Right hindlimb (tissue), 1 donor: Measurements from ENCODE around the gene STPG1.

Experiments used
- DNase-seq: peaks from one replicate; pipeline ENCODE4 v3.0.0-alpha.2; 2018

The STPG1 gene

DNA sequence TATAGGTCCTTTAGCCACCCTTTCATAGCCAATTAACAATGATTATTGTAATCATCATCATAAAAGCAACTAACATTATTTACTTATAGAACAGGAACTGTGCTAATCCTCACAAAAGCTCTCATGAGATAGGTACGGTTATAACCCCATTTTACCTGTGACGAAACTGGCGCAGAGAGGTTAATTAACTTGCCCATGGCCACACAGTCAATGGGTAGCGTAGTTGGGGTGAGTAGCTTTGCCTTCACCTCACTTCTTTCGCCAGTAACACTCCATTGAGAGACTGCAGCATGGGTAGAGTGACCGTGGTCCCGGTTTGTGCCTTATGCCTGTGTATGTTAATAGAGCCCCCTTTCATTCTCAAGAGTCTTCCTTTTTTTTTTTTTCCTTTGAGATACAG lies 12.3 kb upstream of the STPG1 start:
- DNase-seq = no peak

DNA sequence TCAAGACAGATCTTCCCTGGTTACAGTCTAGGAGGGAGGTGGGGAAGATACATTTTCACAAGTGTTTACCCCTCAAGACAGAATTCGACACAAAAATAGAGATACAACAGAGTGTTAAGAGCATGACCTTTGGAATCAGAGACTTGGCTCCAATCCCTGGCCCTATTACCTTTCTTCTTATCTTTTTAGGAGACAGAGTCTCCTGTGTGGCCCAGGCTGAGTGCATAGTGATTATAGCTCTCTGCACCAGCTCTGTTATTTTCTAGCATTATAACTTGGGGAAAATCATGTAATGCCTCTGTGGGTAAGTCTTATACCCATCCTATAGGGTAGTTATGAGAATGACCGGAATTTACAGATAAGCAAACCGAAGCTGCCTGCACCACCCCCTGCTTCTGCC lies 11.9 kb upstream of the STPG1 start:
- DNase-seq = no peak

DNA sequence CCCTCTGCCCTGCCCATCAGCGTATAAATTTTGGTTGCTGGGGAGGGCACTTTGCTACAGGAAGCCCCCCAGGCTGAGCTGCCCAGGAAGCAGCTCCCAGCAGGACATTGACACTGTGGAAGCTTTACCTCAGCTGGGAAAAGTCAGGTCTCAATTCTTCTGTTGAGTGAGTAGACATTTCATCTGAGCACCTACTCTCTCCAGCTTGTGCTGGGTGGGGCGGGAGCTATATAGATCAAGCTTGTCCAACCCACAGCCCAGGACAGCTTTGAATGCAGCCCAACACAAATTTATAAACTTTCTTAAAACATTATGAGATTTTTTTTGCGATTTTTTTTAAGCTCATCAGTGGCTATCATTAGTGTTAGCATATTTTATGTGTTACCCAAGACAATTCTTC lies 11.4 kb upstream of the STPG1 start:
- DNase-seq = no peak

DNA sequence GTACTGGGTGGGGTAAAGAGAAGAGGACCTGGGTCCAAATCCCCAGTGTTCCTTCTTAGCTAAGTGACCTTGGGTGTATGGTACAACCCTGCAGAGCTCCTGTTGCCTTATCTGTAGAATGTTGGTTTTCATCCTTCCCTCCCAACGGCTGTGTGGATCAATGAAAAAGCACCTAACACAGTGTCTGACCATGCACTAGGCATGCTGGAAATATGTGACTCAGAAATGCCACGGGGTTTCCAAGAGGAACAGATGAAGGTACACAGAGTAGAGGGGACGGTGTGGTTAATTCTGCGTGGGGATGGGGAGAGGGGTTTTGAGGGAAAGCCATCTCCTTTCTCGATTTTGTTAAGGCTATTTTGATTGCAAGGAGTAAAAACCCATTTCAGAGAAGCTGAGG lies 10.6 kb upstream of the STPG1 start:
- no peak for DNase-seq

DNA sequence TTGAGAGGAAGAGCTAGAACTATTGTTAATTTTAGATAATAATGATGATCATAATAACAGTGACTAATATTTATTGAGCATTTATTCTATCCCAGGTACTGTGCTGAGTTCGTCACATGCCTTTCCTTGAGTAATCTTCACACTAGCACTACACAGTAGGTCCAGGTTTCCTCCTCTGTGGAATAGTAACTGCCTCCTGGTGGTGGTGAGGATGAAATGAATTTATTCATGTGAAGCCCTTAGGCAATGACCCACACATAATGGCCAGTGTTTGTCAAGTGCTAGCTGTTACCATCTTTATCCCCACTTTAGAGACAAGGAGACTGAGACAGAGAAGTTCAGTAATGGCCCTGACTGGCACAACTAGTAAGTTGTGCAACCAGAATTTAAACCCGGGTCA lies 7.9 kb upstream of the STPG1 start:
- DNase-seq = no peak

DNA sequence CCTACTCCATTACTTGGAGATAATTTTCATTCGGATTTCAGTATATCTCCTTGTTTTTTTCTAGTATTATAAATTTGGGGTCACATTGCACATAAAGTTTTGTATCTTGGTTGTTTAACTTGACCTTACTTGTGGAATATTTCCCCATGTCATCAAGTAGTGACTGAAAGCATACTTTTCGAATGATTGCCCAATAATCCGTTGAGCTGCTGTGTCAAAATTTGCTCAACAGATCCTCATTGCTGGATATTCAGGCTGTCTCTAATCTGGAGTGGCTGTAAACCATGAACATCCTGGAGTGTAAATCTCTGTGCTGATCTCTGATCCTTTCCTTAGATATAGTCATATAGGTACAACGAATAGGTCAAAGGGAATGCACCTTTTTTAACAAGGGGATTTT lies 7.0 kb upstream of the STPG1 start:
- no peak for DNase-seq

DNA sequence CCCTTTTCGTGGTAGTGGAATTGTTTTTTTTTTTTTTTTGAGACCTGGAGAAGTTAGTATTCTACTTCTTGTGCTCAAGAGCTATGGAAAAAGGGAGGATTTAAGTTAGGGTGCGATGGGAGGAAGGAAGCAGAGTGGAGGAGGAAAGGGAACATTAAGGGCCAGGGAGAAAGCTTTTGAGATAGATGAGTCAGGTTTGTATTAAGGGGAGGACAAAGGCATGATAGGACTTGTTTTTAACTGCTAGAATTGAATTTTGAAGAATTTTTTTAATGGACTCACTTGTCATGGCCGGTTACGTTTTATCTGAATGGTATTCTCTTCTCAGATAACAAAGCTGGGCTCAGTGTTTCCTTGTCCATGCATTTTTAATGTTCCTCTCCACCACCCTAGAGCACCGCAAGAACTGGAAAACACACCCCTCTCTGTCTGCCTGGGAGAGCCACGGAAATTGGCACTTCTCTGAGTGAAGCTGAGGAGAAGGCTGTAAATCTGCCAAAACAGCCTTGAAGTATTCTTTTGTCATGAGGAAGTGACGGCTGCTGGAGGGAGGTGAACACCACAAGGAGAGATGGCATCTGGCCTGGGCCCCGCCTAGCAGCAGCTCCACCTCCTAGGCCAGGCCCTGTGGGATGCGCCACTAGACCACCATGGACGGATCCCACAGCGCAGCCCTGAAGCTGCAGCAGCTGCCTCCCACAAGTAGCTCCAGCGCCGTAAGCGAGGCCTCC lies 5.5 kb upstream of the STPG1 start:
- DNase-seq = no peak

DNA sequence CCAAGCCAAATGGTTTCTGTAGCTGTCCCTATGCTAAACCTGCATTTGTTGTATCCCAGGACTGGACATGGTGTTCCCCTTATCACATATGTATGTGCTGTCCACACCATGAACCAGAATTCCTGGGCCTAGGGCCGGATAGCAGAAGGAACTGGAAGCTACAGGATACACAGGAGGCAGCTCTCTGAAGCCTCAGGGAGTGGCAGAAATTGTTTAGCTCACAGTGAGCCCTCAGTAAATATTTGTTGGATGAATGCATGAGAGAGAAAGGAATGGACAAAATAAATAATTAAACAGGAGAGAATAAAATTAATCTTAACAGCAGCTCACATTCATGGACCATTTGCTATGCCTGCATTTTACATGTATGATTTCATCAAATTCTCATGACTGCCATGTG lies 4.1 kb upstream of the STPG1 start:
- no peak for DNase-seq

DNA sequence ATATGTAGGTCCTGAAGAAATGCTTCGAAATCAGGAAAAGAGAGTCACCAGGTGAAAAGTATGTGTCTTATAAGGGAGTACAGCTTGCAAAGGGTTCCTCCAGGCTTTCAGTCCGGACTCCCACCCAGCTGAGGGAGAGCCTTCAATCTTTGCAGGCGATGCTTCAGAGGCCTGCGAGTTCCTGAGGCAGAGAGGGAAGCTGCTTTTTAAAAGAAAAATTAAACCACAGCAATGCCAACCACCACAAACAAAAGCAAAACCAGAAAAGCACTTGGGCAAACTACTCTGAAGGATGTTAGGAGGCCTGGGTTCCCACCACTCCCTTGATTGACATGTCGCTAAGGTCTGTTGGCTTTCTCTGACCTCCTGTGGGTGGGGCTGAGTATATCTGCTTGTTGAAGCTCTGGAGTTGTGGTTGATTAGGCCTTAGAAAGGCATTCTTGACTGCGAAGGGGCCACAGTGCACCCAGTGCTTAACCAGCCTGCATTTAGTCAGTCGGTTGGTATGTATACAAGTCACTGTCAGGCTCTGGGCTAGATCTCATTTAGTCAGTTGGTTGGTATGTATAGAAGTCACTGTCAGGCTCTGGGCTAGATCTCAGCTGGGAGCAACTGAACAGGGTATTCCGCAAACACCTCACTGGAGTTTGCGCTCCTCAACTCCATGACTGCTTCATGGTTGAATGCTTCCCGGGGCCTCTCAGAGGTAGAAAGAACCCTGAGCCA lies 3.2 kb upstream of the STPG1 start:
- no peak for DNase-seq

DNA sequence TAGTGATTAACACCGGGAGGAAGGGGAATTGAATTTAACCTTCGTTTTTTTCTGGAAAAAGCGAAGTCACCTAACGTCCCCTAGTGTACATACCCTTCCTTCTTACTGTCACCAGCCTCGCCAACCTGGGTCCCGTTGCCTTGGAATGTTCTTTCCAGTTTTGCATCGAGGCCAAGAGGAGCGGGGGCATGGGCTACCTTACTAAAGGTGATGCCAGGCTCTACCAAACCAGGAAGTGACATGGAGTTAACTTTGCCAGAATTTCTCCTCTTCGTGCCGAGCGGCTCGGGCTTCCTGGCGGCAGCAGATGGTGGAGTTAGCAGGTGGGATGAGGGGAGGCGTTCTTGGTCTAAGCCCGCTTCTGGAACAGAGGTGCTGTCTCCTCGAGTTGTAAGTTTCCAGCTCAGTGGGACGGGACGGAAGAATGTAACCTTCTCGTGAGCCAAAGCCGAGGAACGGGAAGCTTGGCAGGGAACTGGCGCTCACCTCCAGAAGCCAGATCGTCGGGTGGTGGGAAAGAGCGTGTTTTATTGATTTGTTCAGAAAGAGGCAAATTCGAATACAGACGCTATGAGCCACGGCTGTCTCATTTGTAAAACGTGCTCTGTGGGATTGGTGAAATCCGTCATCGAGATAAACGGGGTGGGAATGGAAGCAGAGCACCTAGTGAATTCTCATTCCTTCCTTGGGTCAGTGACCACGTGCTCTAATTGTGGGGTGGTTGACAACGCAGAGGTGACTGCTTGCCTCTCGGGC lies 2.5 kb upstream of the STPG1 start:
- DNase-seq = peak; percentile 38

DNA sequence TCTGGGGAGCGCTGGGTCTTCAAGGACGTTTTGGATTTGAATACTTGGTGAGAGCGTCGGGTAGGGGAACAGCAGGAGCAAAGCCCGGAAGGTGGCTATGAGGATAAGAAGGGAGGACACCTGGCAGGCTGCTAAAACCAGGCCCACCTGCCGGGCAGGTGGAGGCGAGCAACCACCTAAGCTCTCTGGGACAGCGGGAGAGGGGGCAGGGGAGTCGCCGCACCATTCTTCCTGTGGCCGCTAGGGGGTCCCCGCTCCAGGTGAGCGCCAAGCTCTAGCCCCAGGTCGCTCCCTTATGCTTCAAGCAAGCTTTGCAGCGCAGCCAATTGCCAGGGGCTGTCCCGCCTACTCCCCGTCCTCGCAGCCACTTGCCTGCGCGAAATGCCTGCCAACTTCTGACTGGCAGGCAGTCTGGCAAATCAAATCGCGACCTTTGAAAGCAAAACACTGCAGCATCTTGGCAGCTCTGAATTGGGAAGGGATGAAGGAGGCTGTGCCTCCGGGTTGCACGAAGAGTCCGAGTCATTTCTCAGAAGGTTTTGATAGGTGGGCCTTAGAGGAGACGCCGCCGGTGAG lies 1.8 kb upstream of the STPG1 start, which contains the start of gene NIPAL3:
Gene NIPAL3, plus strand, starts transcription at position 469 of the 576 bp plus-strand sequence. CDS start 3,746 bp downstream, outside the sequence.
- DNase-seq = peak; percentile 98

DNA sequence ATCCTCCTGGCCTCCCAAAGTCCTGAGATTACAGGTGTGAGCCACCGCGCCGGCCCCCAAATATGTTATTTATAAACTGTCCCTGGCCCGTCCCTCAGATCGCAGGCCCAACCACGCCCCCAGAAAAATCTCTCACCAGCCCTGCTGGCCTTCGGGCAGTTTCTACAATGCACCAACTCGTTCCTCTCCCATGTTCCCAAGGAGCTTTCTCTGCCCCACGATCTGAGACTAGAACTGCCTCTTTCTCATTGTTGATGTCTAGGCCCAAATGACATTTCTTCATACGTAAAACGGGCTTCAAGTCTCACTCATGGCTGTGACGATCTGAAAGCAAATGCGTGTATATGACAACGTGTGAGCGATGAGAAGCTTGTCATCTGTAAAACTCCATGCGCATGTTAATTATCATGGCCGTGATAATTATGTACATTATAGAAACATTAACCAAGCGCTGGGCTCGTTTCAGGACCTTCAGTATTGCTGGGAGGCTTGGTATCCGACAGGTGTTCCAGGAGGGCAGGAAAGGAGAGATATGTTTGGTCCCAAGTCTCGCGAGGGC lies 1.3 kb upstream of the STPG1 start:
- DNase-seq = no peak

DNA sequence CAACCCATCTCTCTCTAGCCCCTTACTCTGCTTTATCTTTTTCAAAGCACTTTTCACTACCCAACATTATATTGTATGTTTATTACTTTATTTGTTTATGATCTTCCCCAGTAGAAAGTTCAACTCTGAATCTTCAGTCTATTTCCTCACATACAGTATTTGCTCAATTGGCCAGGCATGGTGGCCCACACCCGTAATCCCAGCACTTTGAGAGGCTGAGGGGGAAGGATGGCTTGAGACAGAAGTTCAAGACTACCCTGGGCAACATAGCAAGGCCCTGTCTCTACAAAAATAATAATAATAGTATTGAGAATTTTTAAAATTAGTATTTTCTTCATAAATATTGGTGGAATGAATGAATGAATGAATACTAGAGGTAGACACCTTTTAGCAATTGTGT lies 1.2 kb downstream of the STPG1 start:
- DNase-seq = no peak

DNA sequence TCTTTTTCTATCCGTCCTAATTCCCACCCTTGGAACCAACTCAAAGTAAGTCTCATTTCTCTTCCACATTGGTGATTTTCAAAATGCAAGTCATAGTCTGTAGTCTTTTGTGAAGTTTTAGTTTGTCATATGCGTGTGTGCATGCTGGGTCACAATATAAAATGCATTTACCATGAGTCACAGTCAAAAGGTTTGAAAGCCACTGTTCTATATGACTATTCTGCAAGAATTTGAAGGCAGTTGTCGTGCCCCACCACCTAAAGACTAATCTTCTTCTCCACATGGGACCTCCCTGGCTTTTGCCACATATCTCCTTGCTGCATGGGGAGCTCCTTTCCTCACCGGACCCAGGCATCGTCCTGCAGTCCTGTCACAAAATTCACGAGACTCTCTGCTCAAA lies 1.6 kb downstream of the STPG1 start:
- no peak for DNase-seq

DNA sequence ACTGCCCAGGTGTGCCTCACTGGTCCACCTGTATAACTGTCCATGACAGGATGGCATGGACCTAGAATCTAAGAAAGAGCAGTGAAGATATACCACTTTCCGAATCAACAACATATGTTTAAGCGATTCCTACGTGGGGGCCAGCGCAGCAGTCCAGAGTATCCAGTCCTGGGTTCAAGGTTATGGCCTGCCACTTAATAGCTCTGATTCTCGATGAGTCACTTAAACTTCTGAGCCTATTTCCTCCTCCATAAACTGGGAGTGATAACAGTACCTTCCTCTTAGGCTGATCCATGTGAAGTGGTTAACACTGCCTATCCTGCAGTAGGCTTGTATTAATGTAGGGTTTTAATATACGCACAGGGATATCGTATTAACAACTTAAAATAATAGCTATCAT lies 2.8 kb downstream of the STPG1 start:
- no peak for DNase-seq

DNA sequence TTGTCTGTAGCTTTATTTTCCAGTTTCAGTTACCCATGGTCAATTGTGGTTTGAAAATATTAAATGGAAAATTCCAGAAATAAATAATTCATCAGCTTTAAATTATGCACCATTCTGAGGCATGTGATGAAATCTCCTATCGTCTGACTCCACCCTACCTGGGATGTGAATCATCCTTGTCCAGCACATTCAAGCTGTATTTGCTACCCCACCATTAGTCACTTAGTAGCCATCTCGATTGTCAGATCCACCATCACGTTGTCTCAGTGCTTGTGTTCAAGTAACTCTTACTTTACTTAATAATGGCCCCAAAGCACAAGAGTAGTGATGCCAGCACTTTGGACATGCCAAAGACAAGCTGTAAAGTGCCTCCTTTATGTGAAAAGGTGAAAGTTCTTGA lies 4.0 kb downstream of the STPG1 start:
- DNase-seq = no peak

DNA sequence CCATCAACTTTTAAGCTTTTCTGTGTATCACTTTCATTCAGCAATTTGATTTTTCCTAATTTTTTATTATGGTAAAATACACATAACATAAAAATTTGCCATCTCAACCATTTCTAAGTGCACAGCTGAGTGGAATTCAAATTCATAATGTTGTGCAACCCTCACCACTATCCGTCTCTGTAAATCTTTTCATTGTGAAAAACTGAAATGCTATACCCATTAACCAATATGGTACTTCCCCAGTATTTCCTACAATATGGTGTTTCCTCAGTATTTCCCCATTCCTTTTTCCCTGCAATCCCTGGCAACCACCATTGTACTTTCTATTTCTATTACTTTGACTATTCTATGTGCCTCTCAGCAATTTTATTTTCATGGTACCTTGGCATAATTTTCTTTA lies 6.8 kb downstream of the STPG1 start:
- no peak for DNase-seq

DNA sequence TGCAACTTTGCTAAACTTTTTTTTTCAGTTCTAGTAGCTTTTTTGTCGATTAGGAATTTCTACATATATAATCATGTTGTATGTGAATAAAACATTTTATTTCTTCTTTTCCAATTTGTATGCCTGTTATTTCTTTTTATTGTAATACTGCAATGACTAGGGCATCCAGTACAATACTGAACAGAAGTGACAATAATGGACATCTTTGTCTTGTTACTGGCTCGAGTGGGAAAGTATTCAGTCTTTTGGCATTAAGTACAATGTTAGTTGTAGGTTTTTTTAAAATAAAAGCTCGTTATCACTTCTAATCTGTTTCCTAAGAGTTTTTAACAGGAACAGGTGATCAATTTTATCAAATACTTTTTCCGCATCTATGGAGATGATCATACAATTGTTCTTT lies 9.8 kb downstream of the STPG1 start:
- DNase-seq = no peak

DNA sequence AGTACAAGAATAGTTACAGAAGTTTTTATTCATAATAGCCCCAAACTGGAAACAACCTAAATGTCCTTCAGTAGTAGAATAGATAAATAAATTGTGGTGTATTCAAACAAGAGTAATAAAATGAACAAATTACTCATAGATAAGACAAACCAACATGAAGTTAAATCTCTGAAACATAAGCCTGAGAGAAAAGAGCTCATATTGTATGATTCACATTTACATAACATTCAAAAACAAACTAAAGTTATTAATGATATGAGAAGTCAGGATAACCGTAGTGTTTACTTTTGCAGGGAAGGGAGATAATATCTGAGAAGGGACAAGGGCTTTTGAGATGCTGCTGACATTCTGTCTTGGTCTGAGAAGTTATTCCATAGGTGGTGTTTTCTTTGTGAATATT lies 13.5 kb downstream of the STPG1 start:
- DNase-seq = no peak

DNA sequence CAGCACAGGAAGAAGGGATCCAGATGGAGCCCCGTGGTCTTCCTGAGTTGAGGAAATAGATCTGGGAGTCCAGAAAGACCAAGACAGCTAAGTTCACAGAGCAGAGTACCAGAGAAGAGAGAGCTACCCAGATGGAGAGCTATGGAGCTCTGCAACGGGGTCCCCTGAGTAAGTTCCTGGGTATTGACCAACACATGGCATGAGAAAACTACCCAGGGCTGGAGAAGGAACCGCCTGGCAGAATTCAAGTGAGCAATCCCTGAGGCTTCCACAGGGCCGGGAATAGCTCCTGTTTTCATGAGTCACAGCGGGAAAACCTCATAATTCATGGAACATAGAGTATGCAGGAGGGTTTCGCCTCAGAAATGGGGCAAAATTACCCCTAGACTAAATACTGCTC lies 19.7 kb downstream of the STPG1 start:
- DNase-seq = no peak

DNA sequence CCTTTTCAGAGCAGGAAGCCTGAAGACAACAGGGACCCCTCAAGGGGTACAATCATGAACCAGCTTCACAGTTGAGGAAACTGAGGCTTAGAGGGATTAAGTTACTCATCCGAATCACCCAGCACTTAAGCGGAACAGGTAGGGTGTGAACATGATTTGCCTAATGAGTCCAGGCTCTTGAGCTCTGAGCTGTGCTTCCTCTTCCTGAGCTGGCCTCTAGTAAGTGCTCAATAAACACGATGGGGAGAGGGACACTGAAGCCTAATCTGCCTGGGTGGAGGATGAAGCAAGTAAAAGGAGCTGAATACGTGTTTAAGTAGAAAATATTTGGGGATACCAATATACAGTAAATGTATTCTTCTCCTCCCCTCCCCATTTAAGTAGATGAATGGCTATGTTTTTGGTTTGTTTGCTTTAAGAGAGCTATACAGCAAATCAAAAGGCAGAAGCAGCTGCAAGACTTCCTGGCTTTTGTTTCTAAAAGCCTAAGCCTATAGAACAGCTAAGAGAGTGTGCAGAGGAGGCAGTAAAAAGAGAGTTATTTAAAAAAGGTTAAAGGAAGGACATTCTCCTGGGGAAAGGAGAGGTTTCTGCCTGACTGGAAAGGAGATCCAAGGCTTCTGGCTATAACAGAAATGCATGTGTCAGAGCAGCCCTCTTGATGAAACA lies 20.5 kb downstream of the STPG1 start:
- no peak for DNase-seq

DNA sequence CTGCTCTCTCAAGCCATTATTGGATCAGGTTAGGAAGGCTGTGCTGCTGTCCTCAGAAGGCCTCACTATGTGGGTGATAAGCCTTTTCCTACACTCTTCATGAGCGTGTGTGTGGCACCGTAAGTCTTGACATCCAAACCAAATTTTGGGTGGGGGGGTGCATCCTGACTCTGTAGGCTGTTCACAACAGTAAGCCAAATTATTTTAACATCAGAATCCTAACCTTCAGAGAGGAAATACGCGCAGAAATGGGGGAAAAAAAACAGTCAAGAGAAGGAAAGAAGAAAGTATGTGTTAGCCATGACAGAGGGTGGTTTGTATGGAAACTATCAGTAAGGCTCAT lies 21.0 kb downstream of the STPG1 start:
- DNase-seq = no peak
